ENCODE results near the gene KLHL22. TPM values are rescaled to one million over a fixed set of nuclear protein-coding genes. Genes with fewer than 3 reads are reported as not detected.

Gene KLHL22
- total and polyA plus RNA-seq, 2 experiments from 2014 or later, result 23.6 to 38.0 TPM

- H3K36me3 ChIP-seq (replicated peaks; ENCODE audit: insufficient read depth, low read depth), result no peaks in the 10 kb centered on the region
- peaks cover 66% of the 10 kb centered on the region for H4K20me1 ChIP-seq (ENCODE audit: insufficient read depth, poor library complexity, severe bottlenecking)
- H3K4me1 ChIP-seq (ENCODE audit: insufficient read depth), result peaks cover 35% of the 10 kb centered on the region
- H3K4me2 ChIP-seq, result no peak overlapping the region
- no peaks in the 10 kb centered on the region for H3K9me3 ChIP-seq (ENCODE audit: low read depth)
- H3K27me3 ChIP-seq, result peaks cover 31% of the 10 kb centered on the region
- no peaks in the 10 kb centered on the region for H3K9me2 ChIP-seq (replicated peaks; ENCODE audit: insufficient read depth)
- TF ChIP-seq EZH2phosphoT487 (IDR thresholded peaks at IDR 0.05; ENCODE audit: low read depth, severe bottlenecking, unreplicated experiment) (no peak), CTCF (IDR thresholded peaks at IDR 0.05; ENCODE audit: poor library complexity) (no peak), EZH2 (IDR thresholded peaks at IDR 0.05; ENCODE audit: borderline replicate concordance) (no peak)
- no peak overlapping the region for H2AFZ ChIP-seq
- DNase-seq (ENCODE audit: low spot score), result no peak
- no peak overlapping the region for H3K4me3 ChIP-seq
- WGBS (ENCODE audit: low lambda C conversion rate, missing lambda C conversion rate), result 91% methylated on average over 2 of the region's 3 CpGs
- H3K79me2 ChIP-seq, result peaks cover 65% of the 10 kb centered on the region
- H3K27ac ChIP-seq, result no peak overlapping the region
These were observed 63.3 kb downstream of the KLHL22 start for GRCh38 chr22:20432244-20432686.

- H3K36me3 ChIP-seq (replicated peaks; ENCODE audit: insufficient read depth, low read depth), result no peaks in the 10 kb centered on the region
- DNase-seq (ENCODE audit: low spot score), result peak; percentile 7
- no peaks in the 10 kb centered on the region for H3K9me2 ChIP-seq (replicated peaks; ENCODE audit: insufficient read depth)
- no peak overlapping the region for H3K4me3 ChIP-seq
- H3K79me2 ChIP-seq, result peaks cover 59% of the 10 kb centered on the region
- H2AFZ ChIP-seq, result no peak overlapping the region
- peaks cover 34% of the 10 kb centered on the region for H3K4me1 ChIP-seq (ENCODE audit: insufficient read depth)
- TF ChIP-seq EZH2 (IDR thresholded peaks at IDR 0.05; ENCODE audit: borderline replicate concordance), result no peak
- TF ChIP-seq EZH2phosphoT487 (IDR thresholded peaks at IDR 0.05; ENCODE audit: low read depth, severe bottlenecking, unreplicated experiment), result no peak
- no peak for TF ChIP-seq CTCF (IDR thresholded peaks at IDR 0.05; ENCODE audit: poor library complexity)
- H3K27ac ChIP-seq, result no peak overlapping the region
- 62% methylated on average over 20 of the region's 50 CpGs for WGBS (ENCODE audit: low lambda C conversion rate, missing lambda C conversion rate)
- peaks cover 61% of the 10 kb centered on the region for H4K20me1 ChIP-seq (ENCODE audit: insufficient read depth, poor library complexity, severe bottlenecking)
- H3K4me2 ChIP-seq, result peak overlapping the region; percentile 89
- no peaks in the 10 kb centered on the region for H3K9me3 ChIP-seq (ENCODE audit: low read depth)
- H3K27me3 ChIP-seq, result peaks cover 25% of the 10 kb centered on the region
These were observed 63.9 kb downstream of the KLHL22 start for GRCh38 chr22:20431511-20432192.

GRCh38 chr22:20430720-20431510 lies 64.7 kb downstream of the KLHL22 start:
- Histone ChIP-seq H3K4me3 (no peak overlapping the region), H4K20me1 (ENCODE audit: insufficient read depth, poor library complexity, severe bottlenecking) (peaks cover 58% of the 10 kb centered on the region), H3K4me1 (ENCODE audit: insufficient read depth) (peaks cover 28% of the 10 kb centered on the region), H3K9me2 (replicated peaks; ENCODE audit: insufficient read depth) (no peaks in the 10 kb centered on the region), H3K79me2 (peaks cover 53% of the 10 kb centered on the region), H3K27me3 (peaks cover 22% of the 10 kb centered on the region), H3K36me3 (replicated peaks; ENCODE audit: insufficient read depth, low read depth) (no peaks in the 10 kb centered on the region), H3K27ac (no peak overlapping the region), H3K9me3 (ENCODE audit: low read depth) (no peaks in the 10 kb centered on the region), H2AFZ (no peak overlapping the region), H3K4me2 (peak overlapping the region; percentile 89)
- TF ChIP-seq EZH2 (IDR thresholded peaks at IDR 0.05; ENCODE audit: borderline replicate concordance) (no peak), CTCF (IDR thresholded peaks at IDR 0.05; ENCODE audit: poor library complexity) (peak; percentile 45)
- WGBS (ENCODE audit: low lambda C conversion rate, missing lambda C conversion rate), result 17% methylated on average over 65 of the region's 94 CpGs
- DNase-seq (ENCODE audit: low spot score), result peak; percentile 80

Data from hepatocyte (in vitro differentiated cells).